Liver (tissue), 9 donors: Measurements from ENCODE around the gene ACACA. TPM values are rescaled to one million over a fixed set of nuclear protein-coding genes. Genes with fewer than 3 reads are reported as not detected.

Source experiments
- DNase-seq: peaks from one replicate; pipeline ENCODE4 v3.0.0-alpha.2; 2017; ENCODE audit warnings: low spot score
- H3K27ac ChIP-seq, 2 donors: one replicate each; pipeline ENCODE4 v1.7.0; 2013; ENCODE audit warnings: inconsistent platforms in 2 of 2, low read length in 2 of 2, control low read depth in 1 of 2, low read depth in 1 of 2, mild to moderate bottlenecking in 1 of 2
- H3K27me3 ChIP-seq, 4 donors: one replicate each; pipeline versions ENCODE4 v1.6.1 to v1.7.0; 2013; ENCODE audit warnings: low read length in 3 of 4, inconsistent platforms in 1 of 4, mild to moderate bottlenecking in 1 of 4, moderate library complexity in 1 of 4; ENCODE audit not compliant: control insufficient read depth in 4 of 4, insufficient read depth in 4 of 4
- H3K36me3 ChIP-seq, 4 donors: one replicate each; pipeline versions ENCODE4 v1.6.1 to v1.7.0; 2013; ENCODE audit warnings: low read length in 3 of 4, mild to moderate bottlenecking in 3 of 4, low read depth in 1 of 4, moderate library complexity in 1 of 4; ENCODE audit not compliant: control insufficient read depth in 4 of 4, insufficient read depth in 3 of 4
- H3K4me1 ChIP-seq, 4 donors: one replicate each; pipeline versions ENCODE4 v1.6.1 to v1.7.0; 2013; ENCODE audit warnings: low read length in 3 of 4, mild to moderate bottlenecking in 3 of 4, moderate library complexity in 1 of 4; ENCODE audit not compliant: control insufficient read depth in 4 of 4, insufficient read depth in 4 of 4
- H3K4me3 ChIP-seq, 3 donors: one replicate each; pipeline versions ENCODE4 v1.6.1 to v1.7.0; 2013; ENCODE audit warnings: low read length in 3 of 3, control low read depth in 1 of 3, low read depth in 1 of 3, mild to moderate bottlenecking in 1 of 3
- H3K9ac ChIP-seq, 2 donors: one replicate each; pipeline ENCODE4 v1.7.0; 2013; ENCODE audit warnings: low read length in 2 of 2, mild to moderate bottlenecking in 2 of 2, moderate library complexity in 2 of 2, control low read depth in 1 of 2, low read depth in 1 of 2
- H3K9me3 ChIP-seq, 4 donors: one replicate each; pipeline versions ENCODE4 v1.6.1 to v1.7.0; 2013; ENCODE audit warnings: low read length in 3 of 4; ENCODE audit not compliant: control insufficient read depth in 4 of 4
- ATF3 ChIP-seq: IDR thresholded peaks from 2 replicates; pipeline ENCODE4 v1.6.1; 2016; ENCODE audit warnings: antibody characterized with exemption
- CTCF ChIP-seq: fragments of 150-350 bp; IDR thresholded peaks from 2 replicates; pipeline ENCODE4 v1.5.1; 2017; ENCODE audit warnings: improper control_type of control experiment, low read depth, low read length; ENCODE audit not compliant: missing input control
- EGR1 ChIP-seq, 2 donors: IDR thresholded peaks; 2 replicates each; pipeline ENCODE4 v1.6.1; 2016 to 2018; ENCODE audit warnings: antibody characterized with exemption in 2 of 2, low read depth in 2 of 2
- FOXA1 ChIP-seq: IDR thresholded peaks from 2 replicates; pipeline ENCODE4 v1.6.1; 2016; ENCODE audit warnings: antibody characterized with exemption
- FOXA2 ChIP-seq: IDR thresholded peaks from 2 replicates; pipeline ENCODE4 v1.6.1; 2016; ENCODE audit warnings: antibody characterized with exemption
- GABPA ChIP-seq, 2 donors: IDR thresholded peaks in 1 of 2; conservative IDR thresholded peaks in 1 of 2; 2 replicates each; pipeline ENCODE4 v1.6.1; 2016; ENCODE audit warnings: antibody characterized with exemption in 2 of 2, mild to moderate bottlenecking in 1 of 2, moderate library complexity in 1 of 2
- HNF4A ChIP-seq, 2 donors: conservative IDR thresholded peaks; 2 replicates each; pipeline ENCODE4 v1.6.1; 2016; ENCODE audit warnings: antibody characterized with exemption in 2 of 2, mild to moderate bottlenecking in 2 of 2
- NR2F2 ChIP-seq: IDR thresholded peaks from 2 replicates; pipeline ENCODE4 v1.6.1; 2016; ENCODE audit warnings: antibody characterized with exemption
- RAD21 ChIP-seq, 2 donors: IDR thresholded peaks; 2 replicates each; pipeline ENCODE4 v1.6.1; 2016; ENCODE audit warnings: antibody characterized with exemption in 2 of 2, mild to moderate bottlenecking in 2 of 2
- RXRA ChIP-seq, 2 donors: IDR thresholded peaks; 2 replicates each; pipeline ENCODE4 v1.6.1; 2017 to 2018; ENCODE audit warnings: antibody characterized with exemption in 2 of 2, mild to moderate bottlenecking in 1 of 2
- SP1 ChIP-seq: IDR thresholded peaks from 2 replicates; pipeline ENCODE4 v1.6.1; 2018; ENCODE audit warnings: antibody characterized with exemption, mild to moderate bottlenecking
- TAF1 ChIP-seq: conservative IDR thresholded peaks from 2 replicates; pipeline ENCODE4 v1.6.1; 2016; ENCODE audit warnings: antibody characterized with exemption, mild to moderate bottlenecking
- YY1 ChIP-seq: IDR thresholded peaks from 2 replicates; pipeline ENCODE4 v1.6.1; 2016; ENCODE audit warnings: antibody characterized with exemption, mild to moderate bottlenecking
- ZBTB33 ChIP-seq: IDR thresholded peaks from 2 replicates; pipeline ENCODE4 v1.6.1; 2016; ENCODE audit warnings: antibody characterized with exemption
- WGBS: extraction: QIAGEN DNeasy Blood & Tissue Kit; methylation state at CpG from one replicate; pipeline ENCODE4 v1.1.7; 2013; 5-methylcytosine and 5-hydroxymethylcytosine counted together
- polyA plus RNA-seq, 2 donors: library from polyadenylated mRNA; stranded (reverse) in 1 of 2; unstranded in 1 of 2; fragments of 200-250 nt in 1 of 2; fragments of >200 nt in 1 of 2; fragmentation: Nextera tagmentation in 1 of 2; extraction: Ambion mirVana in 1 of 2; gene quantifications; one replicate each; pipeline versions ENCODE4 v1.2.1 to v1.2.3, GENCODE V29; 2013 to 2015
- total RNA-seq, 2 donors: library from RNA; depleted of rRNA; stranded (reverse); fragments of >200 nt; gene quantifications; one replicate each; pipeline ENCODE4 v1.2.3, GENCODE V29; 2014
- TF ChIP-seq, protein P1 (sequence below): IDR thresholded peaks from 2 replicates; pipeline ENCODE4 v1.6.1; 2016; ENCODE audit warnings: antibody characterized with exemption, mild to moderate bottlenecking
- TF ChIP-seq, protein P2 (sequence below): IDR thresholded peaks from 2 replicates; pipeline ENCODE4 v1.6.1; 2016; ENCODE audit warnings: antibody characterized with exemption
- donor health status: healthy.
- donor health status: healthy.
- donor health status: healthy.
- donor health status: healthy.
- donor health status: healthy.

The ACACA gene
- total and polyA plus RNA-seq, 4 donors: 14.8 to 49.5 (median 31.2) TPM

DNA sequence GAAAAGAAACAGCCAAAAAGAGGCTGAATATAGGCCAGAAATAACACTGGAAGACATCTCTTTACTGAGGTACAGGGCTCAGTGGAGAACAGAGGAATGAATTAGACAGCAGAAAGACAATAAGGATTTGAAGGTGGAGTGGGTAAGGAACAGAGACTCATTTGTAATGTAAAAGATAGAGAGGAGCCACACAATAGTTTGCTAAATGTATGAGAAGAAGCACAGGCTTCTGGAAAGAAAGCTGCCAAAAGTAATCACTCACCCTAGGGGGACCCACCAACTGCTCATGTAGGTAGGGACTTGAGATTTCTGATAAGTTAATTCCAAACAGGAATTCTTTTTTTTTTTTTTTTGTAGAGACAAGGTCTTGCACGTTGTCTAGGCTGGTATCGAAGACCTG lies 271.1 kb downstream of the ACACA start (continued):
- TF ChIP-seq YY1 (no peak), NR2F2 (no peak)

DNA sequence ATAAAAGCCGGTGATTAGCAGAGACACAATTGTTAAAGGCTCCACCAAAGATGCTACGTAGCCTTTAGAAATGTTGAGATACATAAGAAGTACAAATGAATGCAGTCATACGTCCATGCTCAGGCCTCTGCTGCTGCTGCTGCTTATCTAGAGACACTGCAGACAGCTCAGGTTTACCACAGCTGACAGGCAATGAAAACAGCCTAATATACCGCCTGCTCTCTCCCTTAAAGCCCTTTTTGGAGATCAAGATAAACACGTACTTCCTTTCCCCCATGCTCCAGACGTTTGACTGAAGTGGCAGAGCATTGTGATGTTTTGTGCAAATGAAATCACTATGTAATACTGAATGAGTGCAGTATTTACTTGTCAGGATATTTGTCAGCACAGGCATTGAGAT lies 272.6 kb downstream of the ACACA start:
- no peak for DNase-seq
- TF ChIP-seq RAD21 (IDR thresholded peaks at IDR 0.05) (no peak), YY1 (no peak), NR2F2 (no peak)
- 90% methylated on average over 6 of the region's 6 CpGs for WGBS
- Histone ChIP-seq H3K27ac (no peak overlapping the region), H3K27me3 (no peaks in the 10 kb centered on the region), H3K4me1 (no peaks in the 10 kb centered on the region), H3K36me3 (peaks cover 1 to 14% (median 9%) of the 10 kb centered on the region in 4 donors), H3K4me3 (no peak overlapping the region), H3K9me3 (no peaks in the 10 kb centered on the region), H3K9ac (no peak overlapping the region)

DNA sequence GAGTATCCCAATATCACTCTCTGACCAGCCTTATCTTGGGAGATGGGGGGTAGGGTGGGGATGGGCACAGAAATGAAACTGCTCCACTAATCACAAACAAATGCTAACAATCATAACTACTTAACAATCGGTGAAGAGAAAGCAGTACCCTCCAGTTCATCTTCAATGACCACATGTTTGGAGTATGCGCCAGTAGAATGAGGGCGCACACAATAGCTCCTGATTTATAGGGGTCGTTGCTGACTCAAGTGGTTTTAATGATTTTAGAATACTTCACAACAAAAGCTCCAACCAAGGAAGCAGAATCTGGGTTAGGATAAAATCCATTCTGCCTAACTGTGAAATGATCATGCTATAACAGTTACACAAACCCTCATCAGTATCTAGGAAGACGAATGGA lies 273.5 kb downstream of the ACACA start:
- Histone ChIP-seq H3K4me3 (no peak overlapping the region), H3K4me1 (no peaks in the 10 kb centered on the region), H3K9ac (no peak overlapping the region), H3K9me3 (no peaks in the 10 kb centered on the region), H3K27ac (no peak overlapping the region), H3K36me3 (peaks cover 1 to 21% (median 14%) of the 10 kb centered on the region in 4 donors), H3K27me3 (no peaks in the 10 kb centered on the region)
- no peak for TF ChIP-seq FOXA2
- TF ChIP-seq GABPA (IDR thresholded peaks at IDR 0.05 in 1 of 2, conservative IDR thresholded peaks at IDR 0.05 in 1 of 2): no peak
- TF ChIP-seq, protein P1, sequence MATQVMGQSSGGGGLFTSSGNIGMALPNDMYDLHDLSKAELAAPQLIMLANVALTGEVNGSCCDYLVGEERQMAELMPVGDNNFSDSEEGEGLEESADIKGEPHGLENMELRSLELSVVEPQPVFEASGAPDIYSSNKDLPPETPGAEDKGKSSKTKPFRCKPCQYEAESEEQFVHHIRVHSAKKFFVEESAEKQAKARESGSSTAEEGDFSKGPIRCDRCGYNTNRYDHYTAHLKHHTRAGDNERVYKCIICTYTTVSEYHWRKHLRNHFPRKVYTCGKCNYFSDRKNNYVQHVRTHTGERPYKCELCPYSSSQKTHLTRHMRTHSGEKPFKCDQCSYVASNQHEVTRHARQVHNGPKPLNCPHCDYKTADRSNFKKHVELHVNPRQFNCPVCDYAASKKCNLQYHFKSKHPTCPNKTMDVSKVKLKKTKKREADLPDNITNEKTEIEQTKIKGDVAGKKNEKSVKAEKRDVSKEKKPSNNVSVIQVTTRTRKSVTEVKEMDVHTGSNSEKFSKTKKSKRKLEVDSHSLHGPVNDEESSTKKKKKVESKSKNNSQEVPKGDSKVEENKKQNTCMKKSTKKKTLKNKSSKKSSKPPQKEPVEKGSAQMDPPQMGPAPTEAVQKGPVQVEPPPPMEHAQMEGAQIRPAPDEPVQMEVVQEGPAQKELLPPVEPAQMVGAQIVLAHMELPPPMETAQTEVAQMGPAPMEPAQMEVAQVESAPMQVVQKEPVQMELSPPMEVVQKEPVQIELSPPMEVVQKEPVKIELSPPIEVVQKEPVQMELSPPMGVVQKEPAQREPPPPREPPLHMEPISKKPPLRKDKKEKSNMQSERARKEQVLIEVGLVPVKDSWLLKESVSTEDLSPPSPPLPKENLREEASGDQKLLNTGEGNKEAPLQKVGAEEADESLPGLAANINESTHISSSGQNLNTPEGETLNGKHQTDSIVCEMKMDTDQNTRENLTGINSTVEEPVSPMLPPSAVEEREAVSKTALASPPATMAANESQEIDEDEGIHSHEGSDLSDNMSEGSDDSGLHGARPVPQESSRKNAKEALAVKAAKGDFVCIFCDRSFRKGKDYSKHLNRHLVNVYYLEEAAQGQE: no peak
- no peak for TF ChIP-seq EGR1 (IDR thresholded peaks at IDR 0.05; ENCODE audit: low read depth in 2 of 2)
- TF ChIP-seq ZBTB33: no peak
- TF ChIP-seq, protein P2, sequence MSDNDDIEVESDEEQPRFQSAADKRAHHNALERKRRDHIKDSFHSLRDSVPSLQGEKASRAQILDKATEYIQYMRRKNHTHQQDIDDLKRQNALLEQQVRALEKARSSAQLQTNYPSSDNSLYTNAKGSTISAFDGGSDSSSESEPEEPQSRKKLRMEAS: no peak
- no peak for TF ChIP-seq ATF3
- no peak for TF ChIP-seq SP1
- TF ChIP-seq FOXA1: no peak
- no peak for TF ChIP-seq RAD21 (IDR thresholded peaks at IDR 0.05)
- TF ChIP-seq RXRA (IDR thresholded peaks at IDR 0.05): no peak
- no peak for TF ChIP-seq TAF1
- no peak for TF ChIP-seq CTCF
- TF ChIP-seq HNF4A (conservative IDR thresholded peaks at IDR 0.05): no peak
- no peak for DNase-seq
- WGBS: 93% methylated on average over 5 of the region's 5 CpGs
